ENCODE data around the gene CCDC181.

GRCh38 chr1:169392406-169392805 lies 34.9 kb downstream of the CCDC181 start:
- TF ChIP-seq, protein P1, sequence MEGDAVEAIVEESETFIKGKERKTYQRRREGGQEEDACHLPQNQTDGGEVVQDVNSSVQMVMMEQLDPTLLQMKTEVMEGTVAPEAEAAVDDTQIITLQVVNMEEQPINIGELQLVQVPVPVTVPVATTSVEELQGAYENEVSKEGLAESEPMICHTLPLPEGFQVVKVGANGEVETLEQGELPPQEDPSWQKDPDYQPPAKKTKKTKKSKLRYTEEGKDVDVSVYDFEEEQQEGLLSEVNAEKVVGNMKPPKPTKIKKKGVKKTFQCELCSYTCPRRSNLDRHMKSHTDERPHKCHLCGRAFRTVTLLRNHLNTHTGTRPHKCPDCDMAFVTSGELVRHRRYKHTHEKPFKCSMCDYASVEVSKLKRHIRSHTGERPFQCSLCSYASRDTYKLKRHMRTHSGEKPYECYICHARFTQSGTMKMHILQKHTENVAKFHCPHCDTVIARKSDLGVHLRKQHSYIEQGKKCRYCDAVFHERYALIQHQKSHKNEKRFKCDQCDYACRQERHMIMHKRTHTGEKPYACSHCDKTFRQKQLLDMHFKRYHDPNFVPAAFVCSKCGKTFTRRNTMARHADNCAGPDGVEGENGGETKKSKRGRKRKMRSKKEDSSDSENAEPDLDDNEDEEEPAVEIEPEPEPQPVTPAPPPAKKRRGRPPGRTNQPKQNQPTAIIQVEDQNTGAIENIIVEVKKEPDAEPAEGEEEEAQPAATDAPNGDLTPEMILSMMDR (IDR thresholded peaks at IDR 0.05), result no peak
- no peak for TF ChIP-seq POLR2A (IDR thresholded peaks at IDR 0.05)

Data from uterus (tissue), 2 donors.